HepG2 (cell line): ENCODE data around the gene SKP2. TPM values are rescaled to one million over a fixed set of nuclear protein-coding genes. Genes with fewer than 3 reads are reported as not detected.

Experiments
- ATM ChIP-seq: fragments of 450-650 bp; IDR thresholded peaks from 2 replicates; pipeline ENCODE4 v1.7.1; 2017; ENCODE audit warnings: mild to moderate bottlenecking, borderline replicate concordance
- BRD4 ChIP-seq: sonication (generic); formaldehyde crosslinking; IDR thresholded peaks from 2 replicates; pipeline ENCODE4 v1.4.0; 2020; ENCODE audit warnings: missing genetic modification reagents
- CENPT ChIP-seq: sonication (generic); formaldehyde crosslinking; IDR thresholded peaks from 2 replicates; pipeline ENCODE4 v1.8.0; 2022; ENCODE audit warnings: low read depth, mild to moderate bottlenecking, moderate library complexity, missing genetic modification reagents
- ETV5 ChIP-seq: IDR thresholded peaks from 2 replicates; pipeline ENCODE4 v1.6.1; 2018; ENCODE audit warnings: missing biosample characterization, missing genetic modification reagents, inconsistent platforms, borderline replicate concordance
- FOXA3 ChIP-seq: IDR thresholded peaks from 2 replicates; pipeline ENCODE4 v1.6.1; 2016; ENCODE audit warnings: missing genetic modification reagents, missing compliant biosample characterization
- FOXM1 ChIP-seq: sonication (generic); formaldehyde crosslinking; IDR thresholded peaks from 2 replicates; pipeline ENCODE4 v1.5.0; 2020; ENCODE audit warnings: missing genetic modification reagents
- HMG20A ChIP-seq: IDR thresholded peaks from 2 replicates; pipeline ENCODE4 v1.6.1; 2016; ENCODE audit warnings: borderline replicate concordance
- MAFF ChIP-seq: IDR thresholded peaks from 2 replicates; pipeline ENCODE4 v1.6.1; 2011; ENCODE audit warnings: low read depth, low read length, improper control_type of control experiment
- NR2F2 ChIP-seq: IDR thresholded peaks from 2 replicates; pipeline ENCODE4 v1.6.1; 2012; ENCODE audit warnings: low read depth, inconsistent platforms, borderline replicate concordance
- PHF21A ChIP-seq: sonication (generic); formaldehyde crosslinking; IDR thresholded peaks from 2 replicates; pipeline ENCODE4 v1.5.0; 2020; ENCODE audit warnings: mild to moderate bottlenecking, missing genetic modification reagents
- RCOR2 ChIP-seq: IDR thresholded peaks from 2 replicates; pipeline ENCODE4 v1.6.1; 2016; ENCODE audit warnings: missing biosample characterization, missing genetic modification reagents
- TAF15 ChIP-seq: fragments of 200-400 bp; formaldehyde crosslinking; IDR thresholded peaks from one replicate; pipeline ENCODE4 v1.6.1; 2018; ENCODE audit warnings: mild to moderate bottlenecking, low read depth, low read length; ENCODE audit not compliant: poor library complexity, severe bottlenecking
- TARDBP ChIP-seq: sonication (generic); formaldehyde crosslinking; IDR thresholded peaks from 2 replicates; pipeline ENCODE4 v1.8.0; 2022; ENCODE audit warnings: mild to moderate bottlenecking, missing genetic modification reagents
- THAP11 ChIP-seq: IDR thresholded peaks from 2 replicates; pipeline ENCODE4 v1.6.1; 2016; ENCODE audit warnings: missing biosample characterization, missing genetic modification reagents
- YEATS2 ChIP-seq: sonication (generic); formaldehyde crosslinking; IDR thresholded peaks from 2 replicates; pipeline ENCODE4 v1.4.0; 2020; ENCODE audit warnings: missing genetic modification reagents, borderline replicate concordance
- ZBTB7B ChIP-seq: sonication (generic); formaldehyde crosslinking; IDR thresholded peaks from 2 replicates; pipeline ENCODE4 v1.4.0; 2020; ENCODE audit warnings: missing genetic modification reagents
- ZNF430 ChIP-seq: sonication (generic); formaldehyde crosslinking; IDR thresholded peaks from 2 replicates; pipeline ENCODE4 v1.9.0; 2021; ENCODE audit warnings: mild to moderate bottlenecking, missing genetic modification reagents
- ZNF879 ChIP-seq: sonication (generic); formaldehyde crosslinking; IDR thresholded peaks from 2 replicates; pipeline ENCODE4 v1.8.1; 2023; ENCODE audit warnings: missing genetic modification reagents
- polyA plus RNA-seq, 8 experiments: library from polyadenylated mRNA; depleted of rRNA in 3 of 8; stranded (reverse) in 7 of 8; unstranded in 1 of 8; fragments of >200 nt; fragmentation: Illumina TruSeq in 4 of 8; extraction: Trizol in 4 of 8; gene quantifications; 2 replicates each; pipeline versions ENCODE4 v1.2.1 to v1.2.3, GENCODE V29; 2011 to 2016; ENCODE audit warnings: low read depth in 4 of 8, missing spikeins in 1 of 8, mixed read lengths in 1 of 8; ENCODE audit not compliant: insufficient read depth in 1 of 8
- total RNA-seq, 5 experiments: library from RNA; depleted of rRNA; stranded (reverse); fragments of >200 nt; fragmentation: Illumina TruSeq; extraction: Trizol; gene quantifications; 2 replicates each; pipeline ENCODE4 v1.2.3, GENCODE V29; 2016; ENCODE audit warnings: low read depth in 1 of 5
- TF ChIP-seq, protein P1 (sequence below): sonication (generic); formaldehyde crosslinking; IDR thresholded peaks from 2 replicates; pipeline ENCODE4 v1.8.1; 2023; ENCODE audit warnings: mild to moderate bottlenecking, missing genetic modification reagents
- TF ChIP-seq, protein P2 (sequence below): sonication (generic); formaldehyde crosslinking; IDR thresholded peaks from 2 replicates; pipeline ENCODE4 v1.5.0; 2020; ENCODE audit warnings: missing genetic modification reagents
- TF ChIP-seq, protein P3 (sequence below): sonication (generic); formaldehyde crosslinking; IDR thresholded peaks from 2 replicates; pipeline ENCODE4 v1.5.1; 2020; ENCODE audit warnings: mild to moderate bottlenecking, missing genetic modification reagents, borderline replicate concordance
- TF ChIP-seq, protein P4 (sequence below): sonication (generic); formaldehyde crosslinking; conservative IDR thresholded peaks from 2 replicates; pipeline ENCODE4 v1.8.0; 2022; ENCODE audit warnings: mild to moderate bottlenecking, moderate library complexity, missing genetic modification reagents

The SKP2 gene
- total and polyA plus RNA-seq, 2 of the 13 experiments (the other 11 are each of a cell fraction or from before 2014, with no cell fraction given): 29.6 to 84.1 TPM

DNA sequence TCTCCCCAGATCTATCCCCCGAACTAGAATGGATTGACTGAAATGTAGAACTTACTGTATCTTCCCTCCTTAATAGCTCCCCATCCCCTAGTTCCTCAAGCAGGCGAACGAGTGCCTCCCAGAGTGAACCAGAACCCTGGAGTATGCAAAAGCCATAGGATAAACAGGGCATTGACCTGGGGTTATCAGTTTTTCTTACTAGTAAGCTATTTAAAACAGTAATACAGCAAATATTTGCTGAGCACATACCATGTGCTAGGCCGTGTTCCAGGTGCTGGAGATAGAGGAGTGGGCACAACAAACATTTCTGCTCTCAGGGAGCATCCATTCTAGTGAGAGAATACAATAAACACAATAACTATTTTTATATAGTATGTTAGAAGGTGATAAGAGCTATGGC is 1.8 kb downstream of the SKP2 start (continued):
- TF ChIP-seq, protein P1, sequence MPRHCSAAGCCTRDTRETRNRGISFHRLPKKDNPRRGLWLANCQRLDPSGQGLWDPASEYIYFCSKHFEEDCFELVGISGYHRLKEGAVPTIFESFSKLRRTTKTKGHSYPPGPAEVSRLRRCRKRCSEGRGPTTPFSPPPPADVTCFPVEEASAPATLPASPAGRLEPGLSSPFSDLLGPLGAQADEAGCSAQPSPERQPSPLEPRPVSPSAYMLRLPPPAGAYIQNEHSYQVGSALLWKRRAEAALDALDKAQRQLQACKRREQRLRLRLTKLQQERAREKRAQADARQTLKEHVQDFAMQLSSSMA (CRISPR knock-in tag): 0 out of 2 replicates have a peak, but pooled peaks have one; percentile 25
- peak; percentile 87 for TF ChIP-seq MAFF
- no peak for TF ChIP-seq ZNF430
- no peak for TF ChIP-seq ZNF879 (CRISPR knock-in tag)
- 0 out of 2 replicates have a peak, but pooled peaks have one; percentile 25 for TF ChIP-seq YEATS2 (CRISPR knock-in tag)
- peak; percentile 31; the same call in 1 of the 2 replicates for TF ChIP-seq ETV5 (CRISPR knock-in tag)
- peak; percentile 20; the same call in 1 of the 2 replicates for TF ChIP-seq ZBTB7B (CRISPR knock-in tag)
- TF ChIP-seq, protein P2, sequence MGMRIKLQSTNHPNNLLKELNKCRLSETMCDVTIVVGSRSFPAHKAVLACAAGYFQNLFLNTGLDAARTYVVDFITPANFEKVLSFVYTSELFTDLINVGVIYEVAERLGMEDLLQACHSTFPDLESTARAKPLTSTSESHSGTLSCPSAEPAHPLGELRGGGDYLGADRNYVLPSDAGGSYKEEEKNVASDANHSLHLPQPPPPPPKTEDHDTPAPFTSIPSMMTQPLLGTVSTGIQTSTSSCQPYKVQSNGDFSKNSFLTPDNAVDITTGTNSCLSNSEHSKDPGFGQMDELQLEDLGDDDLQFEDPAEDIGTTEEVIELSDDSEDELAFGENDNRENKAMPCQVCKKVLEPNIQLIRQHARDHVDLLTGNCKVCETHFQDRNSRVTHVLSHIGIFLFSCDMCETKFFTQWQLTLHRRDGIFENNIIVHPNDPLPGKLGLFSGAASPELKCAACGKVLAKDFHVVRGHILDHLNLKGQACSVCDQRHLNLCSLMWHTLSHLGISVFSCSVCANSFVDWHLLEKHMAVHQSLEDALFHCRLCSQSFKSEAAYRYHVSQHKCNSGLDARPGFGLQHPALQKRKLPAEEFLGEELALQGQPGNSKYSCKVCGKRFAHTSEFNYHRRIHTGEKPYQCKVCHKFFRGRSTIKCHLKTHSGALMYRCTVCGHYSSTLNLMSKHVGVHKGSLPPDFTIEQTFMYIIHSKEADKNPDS (CRISPR knock-in tag): 0 out of 2 replicates have a peak, but pooled peaks have one; percentile 58
- peak; percentile 90 for TF ChIP-seq HMG20A (CRISPR knock-in tag)
- peak; percentile 84; the same call in 1 of the 2 replicates for TF ChIP-seq RCOR2 (CRISPR knock-in tag)
- TF ChIP-seq ATM: no peak
- TF ChIP-seq NR2F2: peak; percentile 91
- no peak for TF ChIP-seq CENPT (CRISPR knock-in tag)
- peak; percentile 71; the same call in 1 of the 2 replicates for TF ChIP-seq PHF21A (CRISPR knock-in tag)
- TF ChIP-seq, protein P3, sequence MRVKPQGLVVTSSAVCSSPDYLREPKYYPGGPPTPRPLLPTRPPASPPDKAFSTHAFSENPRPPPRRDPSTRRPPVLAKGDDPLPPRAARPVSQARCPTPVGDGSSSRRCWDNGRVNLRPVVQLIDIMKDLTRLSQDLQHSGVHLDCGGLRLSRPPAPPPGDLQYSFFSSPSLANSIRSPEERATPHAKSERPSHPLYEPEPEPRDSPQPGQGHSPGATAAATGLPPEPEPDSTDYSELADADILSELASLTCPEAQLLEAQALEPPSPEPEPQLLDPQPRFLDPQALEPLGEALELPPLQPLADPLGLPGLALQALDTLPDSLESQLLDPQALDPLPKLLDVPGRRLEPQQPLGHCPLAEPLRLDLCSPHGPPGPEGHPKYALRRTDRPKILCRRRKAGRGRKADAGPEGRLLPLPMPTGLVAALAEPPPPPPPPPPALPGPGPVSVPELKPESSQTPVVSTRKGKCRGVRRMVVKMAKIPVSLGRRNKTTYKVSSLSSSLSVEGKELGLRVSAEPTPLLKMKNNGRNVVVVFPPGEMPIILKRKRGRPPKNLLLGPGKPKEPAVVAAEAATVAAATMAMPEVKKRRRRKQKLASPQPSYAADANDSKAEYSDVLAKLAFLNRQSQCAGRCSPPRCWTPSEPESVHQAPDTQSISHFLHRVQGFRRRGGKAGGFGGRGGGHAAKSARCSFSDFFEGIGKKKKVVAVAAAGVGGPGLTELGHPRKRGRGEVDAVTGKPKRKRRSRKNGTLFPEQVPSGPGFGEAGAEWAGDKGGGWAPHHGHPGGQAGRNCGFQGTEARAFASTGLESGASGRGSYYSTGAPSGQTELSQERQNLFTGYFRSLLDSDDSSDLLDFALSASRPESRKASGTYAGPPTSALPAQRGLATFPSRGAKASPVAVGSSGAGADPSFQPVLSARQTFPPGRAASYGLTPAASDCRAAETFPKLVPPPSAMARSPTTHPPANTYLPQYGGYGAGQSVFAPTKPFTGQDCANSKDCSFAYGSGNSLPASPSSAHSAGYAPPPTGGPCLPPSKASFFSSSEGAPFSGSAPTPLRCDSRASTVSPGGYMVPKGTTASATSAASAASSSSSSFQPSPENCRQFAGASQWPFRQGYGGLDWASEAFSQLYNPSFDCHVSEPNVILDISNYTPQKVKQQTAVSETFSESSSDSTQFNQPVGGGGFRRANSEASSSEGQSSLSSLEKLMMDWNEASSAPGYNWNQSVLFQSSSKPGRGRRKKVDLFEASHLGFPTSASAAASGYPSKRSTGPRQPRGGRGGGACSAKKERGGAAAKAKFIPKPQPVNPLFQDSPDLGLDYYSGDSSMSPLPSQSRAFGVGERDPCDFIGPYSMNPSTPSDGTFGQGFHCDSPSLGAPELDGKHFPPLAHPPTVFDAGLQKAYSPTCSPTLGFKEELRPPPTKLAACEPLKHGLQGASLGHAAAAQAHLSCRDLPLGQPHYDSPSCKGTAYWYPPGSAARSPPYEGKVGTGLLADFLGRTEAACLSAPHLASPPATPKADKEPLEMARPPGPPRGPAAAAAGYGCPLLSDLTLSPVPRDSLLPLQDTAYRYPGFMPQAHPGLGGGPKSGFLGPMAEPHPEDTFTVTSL (CRISPR knock-in tag): peak; percentile 50; the same call in 1 of the 2 replicates
- TF ChIP-seq FOXA3 (CRISPR knock-in tag): peak; percentile 96
- TF ChIP-seq BRD4 (CRISPR knock-in tag): no peak
- TF ChIP-seq, protein P4, sequence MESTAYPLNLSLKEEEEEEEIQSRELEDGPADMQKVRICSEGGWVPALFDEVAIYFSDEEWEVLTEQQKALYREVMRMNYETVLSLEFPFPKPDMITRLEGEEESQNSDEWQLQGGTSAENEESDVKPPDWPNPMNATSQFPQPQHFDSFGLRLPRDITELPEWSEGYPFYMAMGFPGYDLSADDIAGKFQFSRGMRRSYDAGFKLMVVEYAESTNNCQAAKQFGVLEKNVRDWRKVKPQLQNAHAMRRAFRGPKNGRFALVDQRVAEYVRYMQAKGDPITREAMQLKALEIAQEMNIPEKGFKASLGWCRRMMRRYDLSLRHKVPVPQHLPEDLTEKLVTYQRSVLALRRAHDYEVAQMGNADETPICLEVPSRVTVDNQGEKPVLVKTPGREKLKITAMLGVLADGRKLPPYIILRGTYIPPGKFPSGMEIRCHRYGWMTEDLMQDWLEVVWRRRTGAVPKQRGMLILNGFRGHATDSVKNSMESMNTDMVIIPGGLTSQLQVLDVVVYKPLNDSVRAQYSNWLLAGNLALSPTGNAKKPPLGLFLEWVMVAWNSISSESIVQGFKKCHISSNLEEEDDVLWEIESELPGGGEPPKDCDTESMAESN (CRISPR knock-in tag): peak; percentile 99
- peak; percentile 88 for TF ChIP-seq THAP11 (CRISPR knock-in tag)
- TF ChIP-seq TAF15: no peak
- TF ChIP-seq FOXM1 (CRISPR knock-in tag): no peak
- peak; percentile 82 for TF ChIP-seq TARDBP (CRISPR knock-in tag)
